ENCODE data around the gene PIKFYVE. TPM values are rescaled to one million over a fixed set of nuclear protein-coding genes. Genes with fewer than 3 reads are reported as not detected.
"Not testable (repeated sequence)": the region's sequence is repeated elsewhere in the genome, so short reads cannot be mapped to it uniquely, and the experiment has no call there.

Gene PIKFYVE
- total RNA-seq, 1 experiment from 2014 or later: 16.2 TPM

DNA sequence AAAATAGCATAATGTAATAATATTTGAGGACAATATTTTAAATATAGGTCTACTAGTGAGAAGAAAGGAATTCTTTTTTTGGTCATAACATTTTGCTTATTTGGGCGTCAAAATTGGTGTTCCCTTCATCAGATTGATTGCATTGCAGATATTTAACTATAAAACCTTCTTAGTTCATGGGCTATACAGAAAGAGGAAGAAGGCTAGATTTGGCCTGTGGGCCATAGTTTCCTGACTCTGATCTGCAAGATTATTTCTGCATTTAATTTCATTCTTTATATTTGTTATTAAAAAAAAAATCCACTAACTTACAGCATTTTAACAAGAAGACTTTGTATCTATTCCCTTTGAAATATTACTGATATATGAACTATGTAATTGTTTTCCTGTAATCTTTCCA is 31.9 kb downstream of the PIKFYVE start:
- no peak for DNase-seq (ENCODE audit: low read depth)

DNA sequence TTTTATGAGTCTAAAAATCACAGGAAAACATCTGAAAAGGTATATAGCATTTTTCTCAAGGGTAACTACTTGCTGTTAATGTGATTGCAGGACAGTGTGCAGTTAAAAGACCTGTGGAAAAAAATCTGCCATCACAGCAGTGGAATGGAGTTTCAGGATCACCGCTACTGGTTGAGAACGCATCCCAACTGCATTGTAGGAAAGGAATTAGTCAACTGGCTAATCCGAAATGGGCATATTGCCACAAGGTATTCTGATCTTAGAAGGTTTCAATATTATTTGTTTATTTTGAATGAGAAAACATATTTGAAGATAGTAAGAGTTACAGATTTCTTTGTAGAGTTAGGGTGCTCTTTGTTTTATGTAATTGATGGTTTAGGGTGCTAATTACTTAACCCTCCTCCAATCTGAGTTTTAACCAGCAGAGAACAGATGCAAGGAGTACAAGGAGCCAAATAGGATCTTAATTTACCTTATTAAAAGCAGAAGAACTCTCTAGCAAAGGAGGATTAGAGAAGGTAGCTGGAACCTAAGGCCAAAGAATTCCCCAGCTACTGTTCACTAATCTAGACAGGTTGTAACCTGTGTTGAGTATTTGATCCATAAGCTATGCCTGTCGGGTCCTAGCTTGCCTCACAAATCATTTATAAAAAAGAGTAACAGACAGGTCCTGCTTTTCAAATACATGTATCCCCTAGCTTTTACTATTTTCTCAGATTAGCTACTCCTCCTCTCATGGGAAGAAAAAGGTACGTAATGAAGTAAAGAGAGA is 35.0 kb downstream of the PIKFYVE start:
- no peak for DNase-seq (ENCODE audit: low read depth)

DNA sequence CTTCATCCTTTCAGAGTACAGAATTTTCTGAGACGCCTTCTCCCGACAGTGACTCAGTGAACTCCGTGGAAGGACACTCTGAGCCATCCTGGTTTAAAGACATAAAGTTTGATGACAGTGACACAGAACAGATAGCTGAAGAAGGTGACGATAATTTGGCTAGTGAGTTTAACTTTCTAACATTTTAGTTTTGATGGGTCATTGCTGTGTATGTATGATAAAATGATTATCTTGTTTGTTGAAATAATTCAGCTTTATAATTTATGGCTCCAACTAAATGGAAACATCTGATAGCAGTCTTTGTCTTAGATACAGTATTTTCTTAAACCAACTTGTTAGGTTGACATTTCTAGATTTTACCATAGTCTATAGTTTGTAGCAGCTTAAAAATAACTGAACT is 38.1 kb downstream of the PIKFYVE start:
- DNase-seq (ENCODE audit: low read depth): no peak

DNA sequence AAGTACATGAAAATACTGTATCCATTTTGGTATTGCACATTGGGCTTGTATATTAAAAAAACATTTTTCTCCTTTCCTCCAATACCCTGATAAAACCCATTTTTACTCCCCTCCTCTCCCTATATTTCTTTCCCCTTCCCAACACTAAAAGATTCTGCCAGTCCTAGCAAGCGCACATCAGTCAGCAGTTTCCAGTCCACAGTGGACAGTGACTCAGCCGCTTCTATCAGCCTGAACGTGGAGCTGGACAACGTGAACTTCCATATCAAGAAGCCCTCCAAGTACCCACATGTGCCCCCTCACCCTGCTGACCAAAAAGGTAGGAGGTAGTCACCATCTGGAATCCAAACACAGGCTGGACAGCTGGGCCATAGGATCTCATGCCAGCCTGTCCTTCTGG is 38.6 kb downstream of the PIKFYVE start:
- no peak for DNase-seq (ENCODE audit: low read depth)

DNA sequence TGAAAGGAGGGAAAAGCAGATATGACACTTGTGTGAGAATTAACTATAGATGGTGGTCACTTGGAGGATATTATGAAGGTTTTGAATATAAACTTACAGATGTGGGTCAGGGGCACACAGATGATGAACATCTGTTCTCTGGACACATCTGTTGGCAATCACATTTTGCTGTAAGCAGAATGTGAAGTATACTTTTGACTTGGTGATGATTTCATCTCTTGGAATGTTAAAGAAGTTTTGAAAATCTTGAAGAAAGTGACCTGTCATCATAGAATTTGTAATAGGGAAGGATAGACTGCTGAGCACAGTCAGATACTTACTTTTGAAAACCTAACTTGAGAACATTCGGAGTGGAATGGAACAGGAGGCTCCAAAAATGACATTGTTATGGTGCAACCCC is 40.2 kb downstream of the PIKFYVE start:
- DNase-seq (ENCODE audit: low read depth): no peak

DNA sequence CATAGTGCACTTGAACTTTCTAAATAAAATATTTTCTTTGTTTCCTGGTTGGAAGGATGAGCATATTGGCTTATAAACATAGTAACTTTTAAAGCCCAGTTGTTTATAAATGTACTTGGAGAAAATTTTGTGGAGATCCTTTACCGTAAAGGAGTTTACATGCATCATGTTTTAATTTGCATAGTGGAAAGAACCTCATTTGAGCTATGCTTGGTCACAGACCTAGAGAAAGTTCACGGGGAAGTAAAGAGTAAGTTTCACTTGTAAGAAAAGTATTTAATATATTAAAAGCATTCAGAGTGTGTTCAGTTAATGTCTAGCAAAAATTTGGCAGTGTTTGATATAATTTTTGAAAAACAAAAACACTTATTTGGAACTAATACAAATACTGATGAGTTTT is 45.3 kb downstream of the PIKFYVE start:
- no peak for DNase-seq (ENCODE audit: low read depth)

DNA sequence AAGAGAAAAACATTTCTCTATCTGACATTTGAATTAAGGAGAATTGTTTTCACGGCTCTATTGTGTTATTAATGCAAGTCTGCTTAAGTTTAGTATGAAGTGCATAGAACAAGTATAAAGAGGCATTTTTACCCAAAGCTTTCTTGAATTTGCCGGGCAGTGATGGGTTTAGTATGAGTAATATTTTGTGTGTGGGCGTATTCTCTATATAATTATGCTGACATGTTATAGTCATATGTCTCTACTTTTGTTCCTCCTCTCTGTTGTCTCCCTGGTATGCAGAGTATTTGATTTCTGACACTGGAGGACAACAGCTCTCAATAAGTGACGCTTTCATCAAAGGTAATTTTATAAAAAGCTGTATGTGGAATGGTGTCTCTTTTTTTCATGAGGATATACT is 45.9 kb downstream of the PIKFYVE start:
- DNase-seq (ENCODE audit: low read depth): no peak

DNA sequence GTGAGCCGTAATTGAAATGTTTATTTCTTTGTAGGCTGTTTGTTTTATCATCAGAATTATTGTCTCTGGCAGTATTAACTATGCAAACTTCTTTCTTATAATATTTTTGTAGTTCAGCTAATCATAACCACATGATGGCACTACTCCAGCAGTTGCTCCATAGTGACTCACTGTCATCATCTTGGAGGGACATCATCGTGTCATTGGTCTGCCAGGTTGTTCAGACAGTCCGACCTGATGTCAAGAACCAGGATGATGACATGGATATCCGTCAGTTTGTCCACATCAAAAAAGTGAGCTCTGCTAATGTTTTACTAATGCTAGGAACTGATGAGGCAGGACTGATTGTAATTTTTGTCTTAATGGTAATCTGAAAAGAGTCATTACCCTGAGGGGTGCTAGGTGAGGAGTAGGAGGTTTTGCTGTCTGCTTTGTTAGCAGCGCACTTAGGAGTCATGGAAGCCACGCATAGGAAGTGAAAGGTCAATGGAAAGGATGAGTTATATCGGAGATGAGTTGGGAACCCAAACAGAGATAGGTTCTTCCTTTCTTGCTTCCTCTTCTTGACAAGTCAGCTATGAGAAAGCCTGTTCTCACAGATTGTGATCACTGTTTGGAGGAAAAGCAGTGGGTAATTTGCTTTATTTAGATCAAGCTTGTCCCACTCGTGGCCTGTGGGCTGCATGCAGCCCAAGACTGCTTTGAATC is 49.2 kb downstream of the PIKFYVE start:
- DNase-seq (ENCODE audit: low read depth): no peak

DNA sequence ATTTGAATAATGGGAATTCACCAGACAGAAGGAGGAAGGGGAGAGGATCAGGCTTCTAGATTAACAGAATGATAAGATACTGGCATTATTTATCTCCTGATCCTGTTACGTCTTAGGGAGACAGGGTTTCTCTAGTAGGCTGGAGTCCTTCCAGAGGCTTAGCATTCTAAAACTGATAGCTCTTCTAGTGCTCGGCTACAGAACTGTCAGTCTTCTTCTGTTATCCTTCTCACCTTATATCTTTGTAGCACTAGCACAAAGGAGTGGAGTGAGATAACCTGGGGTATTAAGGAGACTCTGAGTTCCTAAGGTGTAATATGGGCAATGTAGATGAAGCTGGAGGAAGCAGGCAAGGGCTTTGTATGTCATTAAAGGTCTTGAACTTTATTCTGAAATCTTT is 52.1 kb downstream of the PIKFYVE start:
- DNase-seq (ENCODE audit: low read depth): no peak

DNA sequence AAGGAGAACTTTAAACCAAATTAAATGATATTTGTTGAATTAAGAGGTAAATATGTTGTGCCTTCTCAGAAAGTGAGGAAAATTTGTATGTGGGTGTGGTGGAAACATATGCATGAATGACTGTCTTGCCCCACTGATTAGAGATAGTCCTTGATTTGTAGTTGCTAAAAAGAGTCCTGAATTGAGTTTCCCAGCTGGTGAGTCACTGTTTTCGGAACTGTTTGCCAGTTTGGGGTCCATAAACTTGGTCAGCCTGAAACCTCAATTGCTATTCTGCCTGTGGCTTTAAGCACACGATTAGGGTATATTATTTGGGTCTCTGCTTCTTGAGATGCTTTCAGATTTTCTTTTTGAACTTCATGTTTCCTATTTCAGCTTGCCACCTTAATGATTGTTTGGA is 53.3 kb downstream of the PIKFYVE start:
- DNase-seq (ENCODE audit: low read depth): no peak

DNA sequence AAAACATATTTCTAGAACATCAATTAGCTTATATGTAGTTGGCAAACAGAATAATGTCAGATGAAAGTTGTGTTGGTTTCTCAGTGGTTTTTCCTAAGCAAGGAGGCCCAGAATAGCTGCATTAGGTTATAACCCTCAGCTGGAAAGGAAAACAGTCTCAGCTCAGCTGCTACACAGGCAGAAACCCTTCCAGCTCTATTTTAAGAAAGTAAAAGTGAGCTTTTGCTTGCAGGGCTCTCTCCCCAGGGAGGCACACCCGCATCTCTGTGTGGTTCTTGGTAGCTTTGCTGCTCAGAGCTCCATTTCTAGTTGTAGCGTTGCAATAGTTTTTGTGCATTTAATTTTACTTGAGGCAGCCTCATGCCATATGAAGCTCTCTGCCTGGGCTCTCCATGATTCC is 54.6 kb downstream of the PIKFYVE start:
- DNase-seq (ENCODE audit: low read depth): no peak

DNA sequence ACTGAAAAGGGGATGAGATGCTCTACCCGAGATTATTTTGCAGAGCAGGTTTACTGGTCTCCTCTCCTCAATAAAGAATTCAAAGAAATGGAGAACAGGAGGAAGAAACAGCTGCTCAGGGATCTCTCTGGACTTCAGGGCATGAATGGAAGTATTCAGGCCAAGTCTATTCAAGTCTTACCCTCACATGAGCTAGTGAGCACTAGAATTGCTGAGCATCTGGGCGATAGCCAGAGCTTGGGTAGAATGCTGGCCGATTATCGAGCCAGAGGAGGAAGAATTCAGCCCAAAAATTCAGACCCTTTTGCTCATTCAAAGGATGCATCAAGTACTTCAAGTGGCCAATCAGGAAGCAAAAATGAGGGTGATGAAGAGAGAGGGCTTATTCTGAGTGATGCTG is 60.0 kb downstream of the PIKFYVE start:
- no peak for DNase-seq (ENCODE audit: low read depth)

DNA sequence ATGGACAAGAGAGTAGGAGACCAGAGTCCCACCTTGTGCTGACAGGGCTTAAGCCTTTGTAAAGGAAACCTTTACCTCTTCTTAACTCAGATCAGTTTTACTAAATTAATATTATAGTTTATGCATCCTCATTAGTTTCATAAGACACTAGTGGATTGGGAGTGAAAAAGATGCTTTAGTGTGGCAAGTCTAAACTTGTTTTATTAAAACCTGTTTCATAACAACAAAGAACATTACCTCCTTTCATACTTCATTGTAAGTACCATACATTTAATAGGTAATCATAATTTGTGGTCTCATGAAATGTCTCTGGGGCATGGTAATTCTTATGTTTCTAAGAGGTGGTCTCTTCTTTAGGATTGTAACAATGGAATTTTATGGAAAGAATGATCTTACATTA is 63.4 kb downstream of the PIKFYVE start:
- DNase-seq (ENCODE audit: low read depth): no peak

DNA sequence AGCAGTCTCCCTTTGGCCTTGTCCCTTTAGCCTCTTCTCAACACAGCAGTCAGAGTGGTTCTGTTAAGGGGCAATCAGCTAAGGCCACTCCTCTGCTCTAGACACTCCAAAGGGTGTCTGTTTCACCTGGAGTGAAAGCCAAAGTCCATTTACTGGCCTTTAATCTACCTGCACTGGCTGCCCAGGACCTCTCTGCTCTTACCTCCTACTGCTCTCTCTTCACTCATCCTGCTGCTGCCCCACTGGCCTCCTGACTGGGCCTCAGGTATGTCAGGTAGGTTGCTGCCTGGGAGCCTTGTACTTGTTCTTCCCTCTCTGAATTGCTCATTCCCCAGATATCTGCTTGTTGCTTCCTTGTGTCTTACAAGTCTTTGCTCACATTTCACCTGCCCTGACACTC is 68.2 kb downstream of the PIKFYVE start:
- no peak for DNase-seq (ENCODE audit: low read depth)

DNA sequence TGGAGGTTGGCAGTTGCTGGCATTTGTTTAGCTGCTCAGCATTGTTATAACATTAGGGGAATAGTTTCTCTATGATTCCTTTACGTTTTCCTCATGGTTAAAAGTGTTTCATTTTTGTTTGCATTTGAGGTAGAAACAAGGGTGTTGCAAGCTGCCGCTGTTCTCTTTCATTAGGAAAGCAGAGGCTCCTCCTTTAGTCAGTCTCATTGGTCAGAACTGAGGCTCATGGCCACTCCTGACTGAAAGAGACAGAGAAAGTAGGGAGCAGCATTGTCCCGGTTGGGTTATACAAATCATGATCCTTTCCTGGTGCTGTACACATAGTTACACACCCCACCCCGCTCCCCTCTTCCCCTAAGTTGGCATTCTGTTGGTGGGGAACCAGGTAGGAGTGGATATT is 80.7 kb downstream of the PIKFYVE start:
- DNase-seq (ENCODE audit: low read depth): no peak

DNA sequence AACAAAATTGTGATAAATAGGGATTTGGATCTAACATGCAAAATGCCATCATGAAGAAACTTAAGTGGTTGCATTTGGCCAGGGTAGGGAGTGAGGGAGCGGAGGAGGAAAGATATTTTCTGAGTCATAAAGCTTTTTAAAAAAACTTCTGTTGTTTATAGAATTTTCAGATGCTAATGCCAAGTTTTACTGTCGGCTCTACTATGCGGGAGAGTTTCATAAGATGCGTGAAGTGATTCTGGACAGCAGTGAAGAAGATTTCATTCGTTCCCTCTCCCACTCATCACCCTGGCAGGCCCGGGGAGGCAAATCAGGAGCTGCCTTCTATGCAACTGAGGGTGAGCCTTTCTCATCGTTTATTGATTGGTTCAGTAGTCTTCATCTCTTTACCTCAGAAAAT is 84.6 kb downstream of the PIKFYVE start:
- DNase-seq (ENCODE audit: low read depth): no peak

DNA sequence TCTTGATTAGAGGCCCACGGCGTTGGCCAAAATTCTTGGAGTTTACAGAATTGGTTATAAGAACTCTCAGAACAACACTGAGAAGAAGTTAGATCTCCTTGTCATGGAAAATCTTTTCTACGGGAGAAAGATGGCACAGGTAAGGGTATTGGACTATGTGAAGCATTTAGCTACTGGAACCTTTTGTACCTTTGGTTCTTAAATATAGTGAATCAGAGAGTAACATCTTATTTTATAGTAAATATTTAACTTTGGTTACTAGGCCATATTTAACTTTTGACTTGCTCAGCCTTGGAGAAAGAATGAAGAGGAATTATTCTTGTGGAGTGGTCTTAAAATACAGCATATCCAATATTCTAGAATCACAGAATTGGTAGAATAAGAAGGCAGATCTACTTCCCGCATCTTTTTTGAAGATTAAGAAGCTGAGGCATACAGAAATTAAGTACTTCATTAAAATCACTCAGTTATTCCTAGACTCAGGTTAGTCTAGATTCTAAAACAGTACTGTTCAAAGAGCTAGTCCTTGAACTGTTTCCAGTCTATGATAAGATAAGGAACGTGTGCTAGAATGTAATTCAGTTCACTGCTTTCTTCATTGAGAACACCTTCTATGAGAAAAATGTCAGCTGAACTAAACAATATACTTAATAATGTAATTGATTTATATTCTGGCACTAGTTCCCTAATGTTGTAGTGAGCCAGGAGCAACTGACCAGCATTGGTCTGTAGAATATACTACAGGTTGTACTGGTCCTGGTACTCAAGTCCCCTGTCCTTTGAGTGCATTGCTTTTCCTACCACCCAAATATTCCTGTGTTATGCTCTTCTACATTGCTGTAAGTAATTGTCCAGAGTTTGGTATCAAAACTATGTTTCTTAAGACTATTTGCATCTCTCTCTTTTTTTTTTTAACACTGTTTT is 86.9 kb downstream of the PIKFYVE start:
- no peak for DNase-seq (ENCODE audit: low read depth)

DNA sequence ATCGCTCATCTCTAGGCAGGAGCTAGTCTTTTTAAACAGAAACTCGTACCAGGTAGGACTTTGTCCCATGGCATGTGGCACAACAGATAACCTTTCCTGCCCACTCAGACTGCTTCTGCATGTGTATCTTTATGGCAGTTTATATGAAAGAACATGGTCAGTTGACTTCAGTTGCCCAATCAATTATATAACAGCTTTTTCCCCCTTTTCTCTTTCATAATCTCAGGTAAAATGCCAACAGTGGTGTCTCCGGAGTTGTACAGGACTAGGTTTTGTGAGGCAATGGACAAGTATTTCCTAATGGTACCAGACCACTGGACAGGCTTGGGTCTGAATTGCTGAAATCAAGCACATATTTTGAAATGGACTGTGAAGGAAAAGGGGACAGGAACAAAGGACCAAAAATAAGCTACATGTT is 88.9 kb downstream of the PIKFYVE start:
- DNase-seq (ENCODE audit: low read depth): no peak

DNA sequence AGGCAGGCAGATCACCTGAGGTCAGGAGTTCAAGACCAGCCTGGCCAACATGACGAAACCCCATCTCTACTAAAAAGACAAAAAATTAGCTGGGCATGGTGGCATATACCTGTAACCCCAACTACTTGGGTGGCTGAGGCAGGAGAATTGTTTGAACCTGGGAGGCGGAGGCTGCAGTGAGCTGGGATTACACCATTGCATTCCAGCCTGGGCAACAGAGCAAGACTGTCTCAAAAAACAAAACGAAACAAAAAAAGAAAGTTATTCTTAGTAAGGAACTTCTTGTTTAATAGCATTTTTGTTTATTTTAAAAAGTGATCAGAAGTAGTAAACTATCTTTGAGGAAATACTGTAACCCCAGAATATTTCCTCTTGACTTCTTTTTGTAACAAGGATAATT is 90.4 kb downstream of the PIKFYVE start:
- DNase-seq (ENCODE audit: low read depth): not testable (repeated sequence)

DNA sequence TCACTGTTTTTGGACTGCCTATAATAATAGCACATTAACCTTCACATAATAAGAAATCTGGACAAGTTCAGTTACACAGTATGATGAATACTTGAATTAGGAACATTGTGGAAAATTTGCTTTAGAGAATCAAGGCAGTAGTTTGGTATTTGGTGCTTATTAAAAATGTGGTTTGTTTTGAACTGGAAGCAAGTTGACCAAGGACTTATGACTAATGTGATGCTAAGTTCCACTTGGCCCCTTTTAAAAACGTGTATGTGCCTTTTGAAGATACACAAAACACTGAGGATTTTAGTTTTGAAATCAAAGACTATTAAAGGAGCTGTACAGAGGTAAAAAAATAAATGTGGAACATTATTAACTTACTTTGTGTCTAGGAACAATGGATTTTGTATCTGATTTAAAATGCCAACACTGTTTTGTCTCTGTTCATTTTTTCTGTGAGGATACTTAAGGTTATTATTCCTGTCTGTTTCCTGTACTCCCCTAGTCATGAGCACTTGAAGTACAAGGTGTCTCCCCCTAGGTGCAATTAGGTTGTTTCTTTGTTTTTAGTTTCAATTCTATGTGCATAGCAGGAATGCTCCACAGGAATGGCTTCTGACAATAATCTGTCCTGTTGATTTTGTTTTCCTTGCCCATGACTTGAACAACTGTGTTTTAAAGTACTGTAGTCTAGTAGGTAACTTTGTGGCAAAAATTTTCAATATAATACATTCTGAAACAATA is 91.0 kb downstream of the PIKFYVE start:
- DNase-seq (ENCODE audit: low read depth): no peak
